Peyer's patch (tissue), 4 donors: Measurements from ENCODE around the gene THRB.

ENCODE experiments used
- POLR2A ChIP-seq, 2 donors: fragments of 450-650 bp; IDR thresholded peaks; one replicate each; pipeline ENCODE4 v1.5.1; 2017; ENCODE audit warnings: antibody characterized with exemption in 2 of 2, mild to moderate bottlenecking in 2 of 2, moderate library complexity in 2 of 2
- TF ChIP-seq, protein P1 (sequence below), 6 experiments: fragments of 450-650 bp in 4 of 6; fragments of 200-600 bp in 2 of 6; sonication (generic) in 1 of 6; IDR thresholded peaks; one replicate each; pipeline ENCODE4 v1.5.1; 2017 to 2019; ENCODE audit warnings: antibody characterized with exemption in 6 of 6, mild to moderate bottlenecking in 3 of 6, moderate library complexity in 1 of 6

DNA sequence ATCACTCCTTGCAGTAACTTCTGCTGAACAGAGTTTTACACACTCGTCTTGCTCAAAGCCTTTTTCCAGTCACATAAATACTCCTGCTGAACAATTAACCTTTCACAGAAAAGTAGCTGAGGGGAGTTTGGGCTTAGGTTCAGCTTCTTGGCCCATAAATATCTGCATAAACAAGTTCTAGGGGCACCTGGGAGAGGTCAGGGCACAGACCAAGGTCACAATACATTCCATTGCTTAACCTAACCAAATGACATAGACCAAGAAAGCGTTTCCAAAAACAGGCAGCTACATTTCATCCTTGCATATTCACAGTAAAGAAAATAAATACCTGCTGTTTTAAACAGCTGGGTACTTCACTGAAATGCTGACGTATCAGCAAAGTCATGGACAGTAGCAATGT, 101.3 kb downstream of the THRB start:
- TF ChIP-seq, protein P1, sequence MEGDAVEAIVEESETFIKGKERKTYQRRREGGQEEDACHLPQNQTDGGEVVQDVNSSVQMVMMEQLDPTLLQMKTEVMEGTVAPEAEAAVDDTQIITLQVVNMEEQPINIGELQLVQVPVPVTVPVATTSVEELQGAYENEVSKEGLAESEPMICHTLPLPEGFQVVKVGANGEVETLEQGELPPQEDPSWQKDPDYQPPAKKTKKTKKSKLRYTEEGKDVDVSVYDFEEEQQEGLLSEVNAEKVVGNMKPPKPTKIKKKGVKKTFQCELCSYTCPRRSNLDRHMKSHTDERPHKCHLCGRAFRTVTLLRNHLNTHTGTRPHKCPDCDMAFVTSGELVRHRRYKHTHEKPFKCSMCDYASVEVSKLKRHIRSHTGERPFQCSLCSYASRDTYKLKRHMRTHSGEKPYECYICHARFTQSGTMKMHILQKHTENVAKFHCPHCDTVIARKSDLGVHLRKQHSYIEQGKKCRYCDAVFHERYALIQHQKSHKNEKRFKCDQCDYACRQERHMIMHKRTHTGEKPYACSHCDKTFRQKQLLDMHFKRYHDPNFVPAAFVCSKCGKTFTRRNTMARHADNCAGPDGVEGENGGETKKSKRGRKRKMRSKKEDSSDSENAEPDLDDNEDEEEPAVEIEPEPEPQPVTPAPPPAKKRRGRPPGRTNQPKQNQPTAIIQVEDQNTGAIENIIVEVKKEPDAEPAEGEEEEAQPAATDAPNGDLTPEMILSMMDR (IDR thresholded peaks at IDR 0.05), result no peak
- no peak for TF ChIP-seq POLR2A (IDR thresholded peaks at IDR 0.05)
